Heart right ventricle (tissue), 16 donors: ENCODE results near the gene CDK13. TPM values are rescaled to one million over a fixed set of nuclear protein-coding genes. Genes with fewer than 3 reads are reported as not detected.

ENCODE experiments used
- ATAC-seq, 8 donors: fragments of 200-7000 bp; cut with Tn5 transposase; one replicate each; pipeline ENCODE4 v1.9.1; 2020; ENCODE audit warnings: mild to moderate bottlenecking in 8 of 8, moderate library complexity in 8 of 8, moderate number of reproducible peaks in 1 of 8
- DNase-seq, 2 donors: peaks; one replicate each; pipeline ENCODE4 v3.0.0-alpha.2; 2020
- H3K27ac ChIP-seq, 10 donors: fragments of 200-600 bp; sonication (generic) in 2 of 10; one replicate each; pipeline versions ENCODE4 v1.5.0 to v1.8.0; 2020 to 2022; ENCODE audit warnings: mild to moderate bottlenecking in 3 of 10
- H3K27me3 ChIP-seq, 7 donors: fragments of 200-600 bp; one replicate each; pipeline ENCODE4 v1.8.0; 2021 to 2022; ENCODE audit warnings: mild to moderate bottlenecking in 2 of 7
- H3K36me3 ChIP-seq, 9 donors: fragments of 200-600 bp; sonication (generic) in 1 of 9; one replicate each; pipeline versions ENCODE4 v1.5.0 to v1.8.0; 2020 to 2022; ENCODE audit warnings: mild to moderate bottlenecking in 2 of 9
- H3K4me1 ChIP-seq, 9 donors: fragments of 200-600 bp; sonication (generic) in 1 of 9; one replicate each; pipeline versions ENCODE4 v1.5.0 to v1.8.0; 2020 to 2022; ENCODE audit warnings: mild to moderate bottlenecking in 4 of 9
- H3K4me3 ChIP-seq, 10 donors: fragments of 200-600 bp; sonication (generic) in 2 of 10; one replicate each; pipeline versions ENCODE4 v1.5.0 to v1.8.0; 2020 to 2022; ENCODE audit warnings: mild to moderate bottlenecking in 7 of 10, moderate library complexity in 2 of 10
- H3K9me3 ChIP-seq, 11 donors: fragments of 200-600 bp in 10 of 11; sonication (generic) in 2 of 11; one replicate each; pipeline versions ENCODE4 v1.5.0 to v1.8.0; 2013 to 2022; ENCODE audit warnings: mild to moderate bottlenecking in 2 of 11, control low read depth in 1 of 11, moderate library complexity in 1 of 11
- WGBS, 2 donors: extraction: QIAGEN DNeasy Blood & Tissue Kit; methylation state at CpG; one replicate each; pipeline ENCODE4 v1.1.7; 2013; ENCODE audit warnings: inconsistent platforms in 1 of 2; 5-methylcytosine and 5-hydroxymethylcytosine counted together
- intact Hi-C, 10 donors: fragments of 100-400 bp; cut with DNase I; formaldehyde crosslinking; loops; one replicate each; pipeline versions ENCODE4 v1.11.1 to v1.14.2; 2022
- polyA plus RNA-seq, 2 donors: library from polyadenylated mRNA; stranded (reverse); fragments of 200-250 nt; gene quantifications; one replicate each; pipeline ENCODE4 v1.2.3, GENCODE V29; 2013
- total RNA-seq, 10 donors: library from RNA; stranded (reverse); fragmentation: NEBNext Ultra II Directional in 3 of 10; extraction: Animal tissue kit (Norgen Biotek cat#: 25700) in 3 of 10; gene quantifications; one replicate each; pipeline versions ENCODE4 v1.2.1 to v1.2.4, GENCODE V29; 2021 to 2023
- TF ChIP-seq, protein P1 (sequence below), 9 donors: fragments of 200-600 bp; sonication (generic) in 2 of 9; IDR thresholded peaks; one replicate each; pipeline versions ENCODE4 v1.5.0 to v1.8.0; 2021 to 2022; ENCODE audit warnings: antibody characterized with exemption in 9 of 9, mild to moderate bottlenecking in 5 of 9, moderate library complexity in 1 of 9
- donor health status: Arrhythmogenic right ventricular cardiomyopathy.
- donor health status: ischemic (EF 13 %, LVEDD 7.1; RV severe dilation, severe dysfunction).
- donor health status: healthy with polysubstance abuse.
- donor health status: DM: no; HTN: yes; CAD: no.
- donor health status: DM: no; HTN: no; CAD: no.
- donor health status: ischemic (EF 25% LVEDD 6.9; RV normal size, moderate dysfunction).
- donor health status: ischemic (EF 25% LVEDD 5.7; RV mildly dilated, moderate dysfunction).
- donor health status: healthy.
- donor health status: DM: yes; HTN: yes; CAD: no.
- donor health status: Ischemic cardiomyopathy.
- donor health status: ischemic (EF 35%, LVEDD 5.7; RV mildly dilated, moderate dysfunction).
- donor health status: nonischemic (EF 11% LVEDD 7.7; RV severe dilation, severe dysfunction).
- donor health status: DM: yes; HTN: yes; CAD: no.
- donor health status: PGD.
- donor health status: ischemic (EF 29% LVEDD 5.4; RV normal size, mild dysfunction).
- donor health status: nonischemic (EF 23%, LVEDD 6.1; RV moderate dilation, normal function).

The CDK13 gene
- total and polyA plus RNA-seq, 12 donors: 10.2 to 28.8 (median 22.4) TPM

DNA sequence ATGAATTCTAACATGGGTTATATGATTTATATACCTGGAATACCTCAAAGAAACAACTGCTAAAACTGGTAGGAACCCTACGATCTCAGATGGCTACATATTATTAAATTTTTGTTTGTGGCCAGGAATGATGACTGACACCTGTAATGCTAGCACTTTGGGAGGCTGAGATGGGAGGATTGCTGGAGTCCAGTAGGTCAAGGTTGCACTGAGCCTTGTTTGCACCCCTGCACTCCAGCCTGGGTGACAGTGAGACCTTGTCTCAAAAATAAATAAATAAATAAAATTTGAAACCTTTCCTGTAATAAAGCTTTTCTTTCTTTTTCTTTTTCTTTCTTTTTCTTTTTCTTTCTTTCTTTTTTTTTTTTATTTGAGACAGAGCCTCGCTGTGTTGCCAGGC lies 123.2 kb downstream of the CDK13 start:
- intact Hi-C loops: no loop called here
- ATAC-seq: no peak
- H3K27me3 ChIP-seq: no peaks in the 10 kb centered on the region
- H3K27ac ChIP-seq: no peak overlapping the region
- DNase-seq: no peak
- 99% methylated on average over 2 of the region's 2 CpGs for WGBS, 2 donors
- TF ChIP-seq, protein P1, sequence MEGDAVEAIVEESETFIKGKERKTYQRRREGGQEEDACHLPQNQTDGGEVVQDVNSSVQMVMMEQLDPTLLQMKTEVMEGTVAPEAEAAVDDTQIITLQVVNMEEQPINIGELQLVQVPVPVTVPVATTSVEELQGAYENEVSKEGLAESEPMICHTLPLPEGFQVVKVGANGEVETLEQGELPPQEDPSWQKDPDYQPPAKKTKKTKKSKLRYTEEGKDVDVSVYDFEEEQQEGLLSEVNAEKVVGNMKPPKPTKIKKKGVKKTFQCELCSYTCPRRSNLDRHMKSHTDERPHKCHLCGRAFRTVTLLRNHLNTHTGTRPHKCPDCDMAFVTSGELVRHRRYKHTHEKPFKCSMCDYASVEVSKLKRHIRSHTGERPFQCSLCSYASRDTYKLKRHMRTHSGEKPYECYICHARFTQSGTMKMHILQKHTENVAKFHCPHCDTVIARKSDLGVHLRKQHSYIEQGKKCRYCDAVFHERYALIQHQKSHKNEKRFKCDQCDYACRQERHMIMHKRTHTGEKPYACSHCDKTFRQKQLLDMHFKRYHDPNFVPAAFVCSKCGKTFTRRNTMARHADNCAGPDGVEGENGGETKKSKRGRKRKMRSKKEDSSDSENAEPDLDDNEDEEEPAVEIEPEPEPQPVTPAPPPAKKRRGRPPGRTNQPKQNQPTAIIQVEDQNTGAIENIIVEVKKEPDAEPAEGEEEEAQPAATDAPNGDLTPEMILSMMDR (IDR thresholded peaks at IDR 0.05): no peak
- H3K4me1 ChIP-seq: no peaks in the 10 kb centered on the region
- no peak overlapping the region for H3K4me3 ChIP-seq
- H3K36me3 ChIP-seq: peaks cover 0 to 44% (median 4%) of the 10 kb centered on the region in 9 donors
- H3K9me3 ChIP-seq: no peaks in the 10 kb centered on the region

DNA sequence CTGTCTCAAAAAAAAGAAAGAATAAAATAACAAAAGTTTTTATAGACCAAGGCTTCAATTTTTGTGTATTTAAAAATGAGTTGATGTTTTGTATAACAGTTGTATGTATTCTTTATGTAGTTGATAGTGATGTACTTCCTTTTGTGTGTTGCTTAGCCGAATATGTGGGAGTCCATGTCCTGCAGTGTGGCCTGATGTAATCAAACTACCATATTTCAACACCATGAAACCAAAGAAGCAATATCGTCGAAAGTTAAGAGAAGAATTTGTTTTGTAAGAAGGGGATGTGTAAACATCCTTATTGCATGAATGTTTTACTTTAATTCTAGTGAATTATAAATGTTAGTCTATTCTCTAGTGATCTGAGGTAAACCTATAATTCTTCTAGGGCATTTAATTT lies 127.8 kb downstream of the CDK13 start:
- Histone ChIP-seq H3K9me3 (no peaks in the 10 kb centered on the region), H3K27me3 (no peaks in the 10 kb centered on the region), H3K4me1 (no peaks in the 10 kb centered on the region), H3K27ac (no peak overlapping the region), H3K4me3 (no peak overlapping the region), H3K36me3 (peaks cover 0 to 48% (median 26%) of the 10 kb centered on the region in 9 donors)
- intact Hi-C loops: no loop called here
- TF ChIP-seq, protein P1 (IDR thresholded peaks at IDR 0.05): no peak
- DNase-seq (no peak), ATAC-seq (no peak)
- WGBS, 2 donors: 85 to 87% methylated on average over 3 of the region's 3 CpGs

DNA sequence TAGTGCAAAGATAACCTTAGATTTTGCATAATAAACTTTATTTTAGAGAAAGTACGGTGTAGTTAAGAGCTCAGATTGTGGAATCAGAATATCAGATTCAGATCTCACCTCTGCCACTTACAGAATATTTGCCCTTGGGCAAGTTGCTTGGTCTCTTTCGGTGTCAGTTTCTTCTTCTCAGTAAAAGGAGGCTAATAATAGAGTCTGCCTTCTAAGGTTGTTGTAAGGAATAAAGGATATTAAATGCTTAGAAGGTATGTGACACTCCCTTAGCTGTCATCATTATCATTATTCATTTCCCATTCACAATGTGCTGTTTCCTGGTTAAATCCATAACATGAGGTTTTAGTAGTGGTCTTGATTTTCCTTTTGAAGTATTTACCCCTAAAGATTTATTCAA lies 142.1 kb downstream of the CDK13 start:
- TF ChIP-seq, protein P1 (IDR thresholded peaks at IDR 0.05): no peak
- no peak overlapping the region for H3K27ac ChIP-seq
- intact Hi-C loops: no loop called here
- no peak for DNase-seq
- ATAC-seq: no peak
- peaks cover 0 to 98% (median 44%) of the 10 kb centered on the region in 9 donors for H3K36me3 ChIP-seq
- WGBS, 2 donors: 90% methylated on average over 2 of the region's 2 CpGs
- H3K27me3 ChIP-seq: no peaks in the 10 kb centered on the region
- H3K9me3 ChIP-seq: no peaks in the 10 kb centered on the region
- no peak overlapping the region for H3K4me3 ChIP-seq
- H3K4me1 ChIP-seq: peaks cover 0 to 14% (median 0%) of the 10 kb centered on the region in 9 donors

DNA sequence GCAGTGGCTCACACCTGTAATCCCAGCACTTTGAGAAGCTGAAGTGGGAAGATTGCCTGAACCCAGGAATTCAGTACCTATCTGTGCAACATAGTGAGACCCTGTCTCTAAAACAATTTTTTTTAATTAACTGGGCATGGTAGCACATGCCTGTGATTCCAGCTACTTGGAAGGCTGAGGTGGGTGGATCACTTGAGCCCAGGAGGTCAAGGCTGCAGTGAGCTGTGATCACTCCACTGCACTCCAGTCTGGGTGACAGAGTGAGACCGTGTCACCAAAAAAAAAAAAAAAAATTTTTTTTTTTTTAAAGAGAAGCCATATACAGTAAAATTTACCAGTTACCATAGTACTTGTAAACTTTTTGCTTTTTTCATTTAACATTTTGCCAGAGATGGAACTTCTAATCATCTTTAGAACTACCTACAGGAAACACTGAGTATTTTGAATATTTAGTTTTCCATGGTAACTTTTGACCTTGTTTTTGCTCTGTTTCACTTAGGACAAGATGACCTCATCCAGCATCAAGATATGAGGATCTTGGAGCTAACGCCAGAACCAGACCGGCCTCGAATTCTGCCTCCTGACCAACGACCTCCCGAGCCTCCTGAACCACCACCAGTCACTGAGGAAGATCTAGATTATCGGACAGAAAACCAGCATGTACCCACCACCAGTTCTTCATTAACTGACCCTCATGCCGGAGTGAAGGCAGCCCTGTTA lies 143.7 kb downstream of the CDK13 start:
- ATAC-seq: peak in 3 of 8 donors; percentile 11 to 52 (median 19)
- intact Hi-C loops: no loop called here
- H3K4me3 ChIP-seq: no peak overlapping the region
- 76 to 83% methylated on average over 8 of the region's 8 CpGs for WGBS, 2 donors
- no peaks in the 10 kb centered on the region for H3K27me3 ChIP-seq
- H3K9me3 ChIP-seq: no peaks in the 10 kb centered on the region
- peaks cover 0 to 89% (median 33%) of the 10 kb centered on the region in 9 donors for H3K36me3 ChIP-seq
- H3K27ac ChIP-seq: peak overlapping the region in 1 of 10 donors; percentile 6
- peaks cover 0 to 28% (median 9%) of the 10 kb centered on the region in 9 donors for H3K4me1 ChIP-seq
- TF ChIP-seq, protein P1 (IDR thresholded peaks at IDR 0.05): no peak
- DNase-seq: no peak
